ENCODE data around the gene IL3RA. TPM values are rescaled to one million over a fixed set of nuclear protein-coding genes. Genes with fewer than 3 reads are reported as not detected.
"Not testable (repeated sequence)": the region's sequence is repeated elsewhere in the genome, so short reads cannot be mapped to it uniquely, and the experiment has no call there.

IL3RA gene
- total and polyA plus RNA-seq, 4 experiments from 2014 or later: 0.29 to 0.53 TPM; not detected in 2

DNA sequence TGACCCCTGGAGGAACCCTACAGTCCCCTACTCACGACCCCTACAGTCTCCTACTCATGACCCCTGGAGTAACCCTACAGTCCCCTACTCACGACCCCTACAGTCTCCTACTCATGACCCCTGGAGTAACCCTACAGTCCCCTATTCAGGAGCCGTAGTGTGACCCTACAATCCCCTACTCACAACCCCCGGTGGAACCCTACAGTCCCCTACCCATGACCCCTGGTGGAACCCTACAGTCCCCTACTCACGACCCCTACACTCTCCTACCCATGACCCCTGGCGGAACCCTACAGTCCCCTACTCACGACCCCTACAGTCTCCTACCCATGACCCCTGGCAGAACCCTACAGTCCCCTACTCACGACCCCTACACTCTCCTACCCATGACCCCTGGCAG, 39.0 kb upstream of the IL3RA start:
- H3K27ac ChIP-seq (ENCODE audit: low read depth, low read length); H3K36me3 Mint-ChIP-seq; H3K4me3 ChIP-seq (ENCODE audit: low read length in 2 of 2); H3K27me3 Mint-ChIP-seq; H3K4me1 ChIP-seq (ENCODE audit: insufficient read depth, low read length); CTCF ChIA-PET (ENCODE audit: partially characterized antibody); H3K9me3 ChIP-seq (ENCODE audit: control insufficient read depth in 1 of 2, low read length in 2 of 2); intact Hi-C loops (cut with micrococcal nuclease); H3K27ac Mint-ChIP-seq; H3K4me3 Mint-ChIP-seq; DNase-seq; H3K36me3 ChIP-seq (ENCODE audit: insufficient read depth, low read length); H3K4me1 Mint-ChIP-seq; POLR2A ChIA-PET (ENCODE audit: partially characterized antibody); H3K9me3 Mint-ChIP-seq; H3K27me3 ChIP-seq (ENCODE audit: insufficient read depth, low read length): not testable (repeated sequence)

DNA sequence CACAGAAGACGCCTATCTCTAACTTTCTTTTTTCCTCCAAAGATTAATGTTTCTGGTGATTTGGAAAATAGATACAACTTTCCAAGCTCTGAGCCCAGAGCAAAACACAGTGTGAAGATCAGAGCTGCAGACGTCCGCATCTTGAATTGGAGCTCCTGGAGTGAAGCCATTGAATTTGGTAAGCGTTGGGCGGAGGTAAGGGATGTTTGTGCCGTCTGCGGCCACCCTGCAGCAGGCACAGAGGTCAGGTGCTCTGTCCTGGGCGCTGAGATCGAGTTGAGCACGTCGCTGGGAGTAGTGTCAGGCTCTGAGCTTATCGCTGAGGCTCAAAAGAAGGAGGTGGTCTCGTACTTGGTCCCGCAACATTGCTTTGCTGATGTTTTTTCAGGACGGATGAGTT, 36.1 kb upstream of the IL3RA start:
- H3K27me3 Mint-ChIP-seq: peaks cover 0 to 3% of the 10 kb centered on the region in 2 donors
- DNase-seq: no peak
- peaks cover 0 to 4% (median 0%) of the 10 kb centered on the region in 8 donors for H3K9me3 Mint-ChIP-seq
- H3K36me3 ChIP-seq (ENCODE audit: insufficient read depth, low read length): no peaks in the 10 kb centered on the region
- peaks cover 0 to 4% (median 0%) of the 10 kb centered on the region in 4 donors for H3K4me1 Mint-ChIP-seq
- H3K4me1 ChIP-seq (ENCODE audit: insufficient read depth, low read length): no peaks in the 10 kb centered on the region
- H3K27ac Mint-ChIP-seq: no peak overlapping the region
- ChIA-PET CTCF (ENCODE audit: partially characterized antibody) (no interaction called here), POLR2A (ENCODE audit: partially characterized antibody) (no interaction called here)
- no peaks in the 10 kb centered on the region for H3K36me3 Mint-ChIP-seq
- H3K27me3 ChIP-seq (ENCODE audit: insufficient read depth, low read length): no peaks in the 10 kb centered on the region
- no peak overlapping the region for H3K27ac ChIP-seq (ENCODE audit: low read depth, low read length)
- intact Hi-C loops (cut with micrococcal nuclease): no loop called here
- no peak overlapping the region for H3K4me3 Mint-ChIP-seq
- H3K9me3 ChIP-seq (ENCODE audit: control insufficient read depth in 1 of 2, low read length in 2 of 2): no peaks in the 10 kb centered on the region
- H3K4me3 ChIP-seq (ENCODE audit: low read length in 2 of 2): no peak overlapping the region

DNA sequence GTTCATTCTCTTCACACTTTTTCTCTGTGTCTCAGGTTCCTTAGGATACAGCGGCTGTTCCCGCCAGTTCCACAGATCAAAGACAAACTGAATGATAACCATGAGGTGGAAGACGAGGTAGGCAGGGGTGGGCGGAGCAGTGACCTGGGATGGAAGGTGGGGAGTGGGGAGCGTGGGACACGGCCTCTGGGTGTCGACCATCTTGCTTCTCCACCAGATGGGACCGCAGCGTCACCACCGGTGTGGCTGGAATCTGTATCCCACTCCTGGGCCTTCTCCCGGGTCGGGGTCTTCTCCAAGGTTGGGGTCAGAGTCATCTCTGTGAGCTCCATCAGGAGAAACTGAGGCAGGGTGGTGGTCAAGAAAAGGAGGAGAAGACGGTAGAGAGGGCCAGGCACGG, 31.2 kb upstream of the IL3RA start:
- no peaks in the 10 kb centered on the region for H3K4me1 ChIP-seq (ENCODE audit: insufficient read depth, low read length)
- H3K4me3 Mint-ChIP-seq: no peak overlapping the region
- no peak for DNase-seq
- H3K27me3 Mint-ChIP-seq: peaks cover 0 to 2% of the 10 kb centered on the region in 2 donors
- peak overlapping the region in 1 of 7 donors; percentile 35 for H3K27ac Mint-ChIP-seq
- no peaks in the 10 kb centered on the region for H3K36me3 ChIP-seq (ENCODE audit: insufficient read depth, low read length)
- H3K4me1 Mint-ChIP-seq: peaks cover 0 to 5% (median 2%) of the 10 kb centered on the region in 4 donors
- CTCF ChIA-PET (ENCODE audit: partially characterized antibody): no interaction called here
- H3K36me3 Mint-ChIP-seq: peaks cover 1 to 5% of the 10 kb centered on the region in 2 donors
- no peaks in the 10 kb centered on the region for H3K9me3 ChIP-seq (ENCODE audit: control insufficient read depth in 1 of 2, low read length in 2 of 2)
- POLR2A ChIA-PET (ENCODE audit: partially characterized antibody): no interaction called here
- H3K27ac ChIP-seq (ENCODE audit: low read depth, low read length): no peak overlapping the region
- no peaks in the 10 kb centered on the region for H3K27me3 ChIP-seq (ENCODE audit: insufficient read depth, low read length)
- peaks cover 0 to 20% (median 9%) of the 10 kb centered on the region in 8 donors for H3K9me3 Mint-ChIP-seq
- no peak overlapping the region for H3K4me3 ChIP-seq (ENCODE audit: low read length in 2 of 2)
- intact Hi-C loops (cut with micrococcal nuclease): no loop called here

DNA sequence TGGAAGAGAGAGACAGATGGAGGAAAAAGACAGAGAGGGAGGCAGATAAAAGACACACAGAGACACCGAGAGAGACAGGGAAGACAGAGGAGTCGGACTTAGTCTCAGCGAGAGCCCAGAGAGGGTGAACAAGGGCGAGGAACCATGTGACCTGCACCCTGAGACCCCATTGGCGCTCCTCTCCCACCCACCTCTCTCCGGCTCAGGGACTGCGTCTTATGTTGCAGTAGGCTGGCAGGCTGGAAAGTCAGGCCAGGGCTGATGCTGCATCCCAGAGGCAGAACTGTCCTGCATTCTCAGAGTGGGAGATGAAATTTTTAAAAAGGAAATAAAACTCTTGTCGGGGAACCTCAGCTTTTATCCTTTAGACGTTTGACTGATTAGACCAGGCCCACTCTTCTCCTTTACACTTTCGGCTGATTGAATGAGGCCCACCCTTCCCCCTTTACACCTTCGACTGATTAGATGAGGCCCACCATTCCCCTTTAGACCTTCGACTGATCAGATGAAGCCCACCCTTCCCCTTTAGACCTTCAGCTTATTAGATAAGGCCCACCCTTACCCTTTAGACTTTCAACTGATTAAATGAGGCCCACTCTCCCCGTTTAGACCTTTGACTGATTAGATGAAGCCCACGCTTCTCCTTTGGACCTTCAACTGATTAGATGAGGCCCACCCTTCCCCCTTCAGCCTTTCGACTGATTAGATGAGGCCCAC, 29.5 kb upstream of the IL3RA start:
- ChIA-PET POLR2A (ENCODE audit: partially characterized antibody) (no interaction called here), CTCF (ENCODE audit: partially characterized antibody) (no interaction called here)
- H3K27ac Mint-ChIP-seq: peak overlapping the region in 2 of 7 donors; percentile 19 to 81

DNA sequence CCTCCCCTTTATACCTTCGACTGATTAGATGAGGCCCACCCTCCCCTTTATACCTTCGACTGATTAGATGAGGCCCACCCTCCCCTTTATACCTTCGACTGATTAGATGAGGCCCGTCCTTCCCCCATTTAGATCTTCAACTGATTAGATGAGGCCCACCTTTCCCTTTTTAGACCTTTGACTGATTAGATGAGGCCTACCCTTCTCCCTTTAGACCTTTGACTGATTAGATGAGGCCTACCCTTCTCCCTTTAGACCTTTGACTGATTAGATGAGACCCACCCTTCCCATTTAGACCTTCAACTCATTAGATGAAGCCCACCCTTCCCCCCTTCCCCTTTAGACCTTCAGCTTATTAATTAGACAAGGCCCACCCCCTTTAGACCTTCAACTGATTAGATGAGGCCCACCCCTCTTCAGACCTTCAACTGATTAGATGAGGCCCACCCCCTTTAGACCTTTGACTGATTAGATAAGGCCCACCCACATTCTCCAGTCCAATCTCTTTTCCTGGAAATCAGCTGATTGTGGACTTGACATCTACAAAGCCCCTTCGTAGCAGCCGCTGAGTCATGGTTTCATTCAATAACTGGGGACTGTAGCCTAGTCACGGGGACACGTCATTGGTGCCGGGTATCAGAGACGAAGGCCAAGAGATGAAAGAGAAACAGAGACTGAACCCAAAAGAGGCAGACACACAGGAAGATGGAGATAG, 28.8 kb upstream of the IL3RA start:
- H3K4me3 ChIP-seq (ENCODE audit: low read length in 2 of 2): no peak overlapping the region
- Mint-ChIP-seq H3K9me3 (peaks cover 0 to 20% (median 9%) of the 10 kb centered on the region in 8 donors), H3K27ac (peak overlapping the region in 2 of 7 donors; percentile 29 to 81), H3K36me3 (peaks cover 1 to 5% of the 10 kb centered on the region in 2 donors), H3K4me3 (no peak overlapping the region), H3K4me1 (peaks cover 0 to 5% (median 2%) of the 10 kb centered on the region in 4 donors), H3K27me3 (peaks cover 0 to 2% of the 10 kb centered on the region in 2 donors)
- H3K9me3 ChIP-seq (ENCODE audit: control insufficient read depth in 1 of 2, low read length in 2 of 2): no peaks in the 10 kb centered on the region
- no peaks in the 10 kb centered on the region for H3K36me3 ChIP-seq (ENCODE audit: insufficient read depth, low read length)
- no peak for DNase-seq
- H3K27ac ChIP-seq (ENCODE audit: low read depth, low read length): no peak overlapping the region
- CTCF ChIA-PET (ENCODE audit: partially characterized antibody): no interaction called here
- H3K4me1 ChIP-seq (ENCODE audit: insufficient read depth, low read length): no peaks in the 10 kb centered on the region
- no peaks in the 10 kb centered on the region for H3K27me3 ChIP-seq (ENCODE audit: insufficient read depth, low read length)
- POLR2A ChIA-PET (ENCODE audit: partially characterized antibody): no interaction called here
- intact Hi-C loops (cut with micrococcal nuclease): no loop called here

More for the DNA sequence above, 29.5 kb upstream of the IL3RA start:
- intact Hi-C loops (cut with micrococcal nuclease): no loop called here
- Histone ChIP-seq H3K9me3 (ENCODE audit: control insufficient read depth in 1 of 2, low read length in 2 of 2) (no peaks in the 10 kb centered on the region), H3K27me3 (ENCODE audit: insufficient read depth, low read length) (no peaks in the 10 kb centered on the region), H3K36me3 (ENCODE audit: insufficient read depth, low read length) (no peaks in the 10 kb centered on the region), H3K4me3 (ENCODE audit: low read length in 2 of 2) (no peak overlapping the region), H3K27ac (ENCODE audit: low read depth, low read length) (no peak overlapping the region), H3K4me1 (ENCODE audit: insufficient read depth, low read length) (no peaks in the 10 kb centered on the region)
- no peak overlapping the region for H3K4me3 Mint-ChIP-seq
- H3K4me1 Mint-ChIP-seq: peaks cover 0 to 5% (median 2%) of the 10 kb centered on the region in 4 donors
- H3K9me3 Mint-ChIP-seq: peaks cover 0 to 20% (median 9%) of the 10 kb centered on the region in 8 donors
- H3K36me3 Mint-ChIP-seq: peaks cover 1 to 5% of the 10 kb centered on the region in 2 donors
- H3K27me3 Mint-ChIP-seq: peaks cover 0 to 2% of the 10 kb centered on the region in 2 donors
- no peak for DNase-seq

DNA sequence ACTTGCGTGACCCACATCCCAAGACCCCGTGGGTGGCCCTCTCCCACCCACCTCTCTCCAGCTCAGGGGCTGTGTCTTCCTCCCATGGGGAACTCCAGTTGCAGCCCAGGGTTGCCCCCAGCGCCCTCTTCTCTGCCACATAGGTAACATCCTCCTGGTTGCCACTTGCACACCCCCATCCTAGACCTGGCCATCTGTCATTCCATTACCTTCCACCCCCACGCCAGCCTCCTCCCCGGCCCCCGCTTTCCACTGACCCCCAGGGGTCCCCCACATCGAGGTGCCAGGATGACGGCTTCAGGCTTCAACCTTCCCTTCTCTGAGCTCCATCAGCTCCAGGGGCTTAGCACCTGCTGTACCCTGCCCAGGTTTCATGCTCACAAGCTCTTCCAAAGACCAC, 28.1 kb upstream of the IL3RA start:
- POLR2A ChIA-PET (ENCODE audit: partially characterized antibody): no interaction called here
- DNase-seq: no peak
- H3K9me3 ChIP-seq (ENCODE audit: control insufficient read depth in 1 of 2, low read length in 2 of 2): no peaks in the 10 kb centered on the region
- no peak overlapping the region for H3K4me3 ChIP-seq (ENCODE audit: low read length in 2 of 2)
- peaks cover 0 to 2% of the 10 kb centered on the region in 2 donors for H3K27me3 Mint-ChIP-seq
- H3K36me3 Mint-ChIP-seq: peaks cover 1 to 5% of the 10 kb centered on the region in 2 donors
- intact Hi-C loops (cut with micrococcal nuclease): no loop called here
- no peak overlapping the region for H3K4me3 Mint-ChIP-seq
- no peak overlapping the region for H3K27ac ChIP-seq (ENCODE audit: low read depth, low read length)
- H3K27ac Mint-ChIP-seq: peak overlapping the region in 1 of 7 donors; percentile 81
- H3K27me3 ChIP-seq (ENCODE audit: insufficient read depth, low read length): no peaks in the 10 kb centered on the region
- no peaks in the 10 kb centered on the region for H3K4me1 ChIP-seq (ENCODE audit: insufficient read depth, low read length)
- CTCF ChIA-PET (ENCODE audit: partially characterized antibody): no interaction called here
- H3K4me1 Mint-ChIP-seq: peaks cover 0 to 5% (median 2%) of the 10 kb centered on the region in 4 donors
- peaks cover 0 to 20% (median 9%) of the 10 kb centered on the region in 8 donors for H3K9me3 Mint-ChIP-seq
- H3K36me3 ChIP-seq (ENCODE audit: insufficient read depth, low read length): no peaks in the 10 kb centered on the region

DNA sequence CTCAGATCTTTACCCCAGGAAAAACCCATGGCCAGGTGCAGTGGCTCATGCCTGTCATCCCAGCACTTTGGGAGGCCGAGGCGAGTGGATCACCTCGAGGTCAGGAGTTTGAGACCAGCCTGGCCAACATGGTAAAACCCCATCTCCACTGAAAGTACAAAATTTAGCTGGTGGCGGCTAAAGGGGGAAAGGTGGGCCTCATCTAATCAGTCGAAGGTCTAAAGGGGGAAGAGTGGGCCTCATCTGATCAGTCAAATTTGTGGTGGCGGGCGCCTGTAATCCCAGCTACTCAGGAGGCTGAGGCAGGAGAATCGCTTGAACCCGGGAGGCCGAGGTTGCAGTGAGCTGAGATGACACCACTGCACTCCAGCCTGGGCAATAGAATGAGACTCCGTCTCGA, 27.7 kb upstream of the IL3RA start:
- H3K27ac Mint-ChIP-seq; H3K4me3 ChIP-seq (ENCODE audit: low read length in 2 of 2); H3K27me3 Mint-ChIP-seq; CTCF ChIA-PET (ENCODE audit: partially characterized antibody); H3K36me3 ChIP-seq (ENCODE audit: insufficient read depth, low read length); POLR2A ChIA-PET (ENCODE audit: partially characterized antibody); H3K27ac ChIP-seq (ENCODE audit: low read depth, low read length); DNase-seq; intact Hi-C loops (cut with micrococcal nuclease); H3K36me3 Mint-ChIP-seq; H3K4me1 Mint-ChIP-seq; H3K9me3 ChIP-seq (ENCODE audit: control insufficient read depth in 1 of 2, low read length in 2 of 2); H3K4me1 ChIP-seq (ENCODE audit: insufficient read depth, low read length); H3K27me3 ChIP-seq (ENCODE audit: insufficient read depth, low read length); H3K4me3 Mint-ChIP-seq: not testable (repeated sequence)
- peaks cover 0 to 20% (median 9%) of the 10 kb centered on the region in 8 donors for H3K9me3 Mint-ChIP-seq
